Heart left ventricle (tissue), 16 donors: ENCODE data around the gene TPRA1. TPM values are rescaled to one million over a fixed set of nuclear protein-coding genes. Genes with fewer than 3 reads are reported as not detected.

Source experiments
- ATAC-seq, 4 donors: fragments of 200-7000 bp; cut with Tn5 transposase; one replicate each; pipeline ENCODE4 v1.9.1; 2020 to 2022; ENCODE audit warnings: moderate library complexity in 4 of 4, mild to moderate bottlenecking in 3 of 4, moderate number of reproducible peaks in 1 of 4
- DNase-seq, 5 donors: peaks; one replicate each; pipeline ENCODE4 v3.0.0-alpha.2; 2020
- H3K27ac ChIP-seq, 12 donors: fragments of 200-600 bp; sonication (generic) in 4 of 12; one replicate each; pipeline versions ENCODE4 v1.5.0 to v1.8.0; 2016 to 2022; ENCODE audit warnings: mild to moderate bottlenecking in 2 of 12
- H3K27me3 ChIP-seq, 9 donors: fragments of 200-600 bp; sonication (generic) in 2 of 9; one replicate each; pipeline versions ENCODE4 v1.5.1 to v1.8.0; 2016 to 2022; ENCODE audit warnings: mild to moderate bottlenecking in 3 of 9
- H3K36me3 ChIP-seq, 9 donors: fragments of 200-600 bp; sonication (generic) in 2 of 9; one replicate each; pipeline versions ENCODE4 v1.5.0 to v1.8.0; 2018 to 2022; ENCODE audit warnings: mild to moderate bottlenecking in 2 of 9
- H3K4me1 ChIP-seq, 12 donors: fragments of 200-600 bp; sonication (generic) in 4 of 12; one replicate each; pipeline versions ENCODE4 v1.5.0 to v1.8.0; 2016 to 2022; ENCODE audit warnings: mild to moderate bottlenecking in 3 of 12
- H3K4me3 ChIP-seq, 12 donors: fragments of 200-600 bp; sonication (generic) in 4 of 12; one replicate each; pipeline versions ENCODE4 v1.5.0 to v1.8.0; 2017 to 2022; ENCODE audit warnings: mild to moderate bottlenecking in 9 of 12, moderate library complexity in 4 of 12
- H3K9me3 ChIP-seq, 12 donors: fragments of 200-600 bp; sonication (generic) in 4 of 12; one replicate each; pipeline versions ENCODE4 v1.5.0 to v1.8.0; 2016 to 2022; ENCODE audit warnings: mild to moderate bottlenecking in 1 of 12
- POLR2A ChIP-seq, 2 donors: fragments of 450-650 bp; IDR thresholded peaks; one replicate each; pipeline ENCODE4 v1.6.1; 2017; ENCODE audit warnings: antibody characterized with exemption in 2 of 2, mild to moderate bottlenecking in 2 of 2, moderate library complexity in 2 of 2
- WGBS, 4 donors: extraction: QIAGEN DNeasy Blood & Tissue Kit in 2 of 4; methylation state at CpG; one replicate each; pipeline versions ENCODE4 v1.1.5 to v1.1.7; 2013 to 2018; 5-methylcytosine and 5-hydroxymethylcytosine counted together
- intact Hi-C, 10 donors: fragments of 100-400 bp; cut with DNase I; formaldehyde crosslinking; loops; one replicate each; pipeline versions ENCODE4 v1.11.1 to v1.14.2; 2022
- polyA plus RNA-seq, 2 donors: library from polyadenylated mRNA; stranded (reverse); fragments of 200-250 nt; gene quantifications; one replicate each; pipeline ENCODE4 v1.2.3, GENCODE V29; 2013
- total RNA-seq, 9 donors: library from RNA; depleted of rRNA in 2 of 9; stranded (reverse); fragments of >200 nt in 2 of 9; fragmentation: NEBNext Ultra II Directional in 3 of 9; extraction: Animal tissue kit (Norgen Biotek cat#: 25700) in 3 of 9; gene quantifications; one replicate each; pipeline versions ENCODE4 v1.1.0 to v1.2.4, GENCODE V29; 2016 to 2023
- TF ChIP-seq, protein P1 (sequence below), 12 donors: fragments of 200-600 bp; sonication (generic) in 4 of 12; IDR thresholded peaks; one replicate each; pipeline versions ENCODE4 v1.5.0 to v1.8.0; 2018 to 2022; ENCODE audit warnings: antibody characterized with exemption in 12 of 12, mild to moderate bottlenecking in 5 of 12
- donor health status: ischemic (EF 13 %, LVEDD 7.1; RV severe dilation, severe dysfunction).
- donor health status: healthy with polysubstance abuse.
- donor health status: DM: no; HTN: yes; CAD: no.
- donor health status: DM: no; HTN: no; CAD: no.
- donor health status: ischemic (EF 25% LVEDD 6.9; RV normal size, moderate dysfunction).
- donor health status: ischemic (EF 25% LVEDD 5.7; RV mildly dilated, moderate dysfunction).
- donor health status: healthy.
- donor health status: DM: yes; HTN: yes; CAD: no.
- donor health status: ischemic (EF 35%, LVEDD 5.7; RV mildly dilated, moderate dysfunction).
- donor health status: nonischemic (EF 11% LVEDD 7.7; RV severe dilation, severe dysfunction).
- donor health status: DM: yes; HTN: yes; CAD: no.
- donor health status: PGD.
- donor health status: ischemic (EF 29% LVEDD 5.4; RV normal size, mild dysfunction).
- donor health status: nonischemic (EF 23%, LVEDD 6.1; RV moderate dilation, normal function).

The TPRA1 gene
- total and polyA plus RNA-seq, 11 donors: 13.4 to 29.0 (median 20.4) TPM

DNA sequence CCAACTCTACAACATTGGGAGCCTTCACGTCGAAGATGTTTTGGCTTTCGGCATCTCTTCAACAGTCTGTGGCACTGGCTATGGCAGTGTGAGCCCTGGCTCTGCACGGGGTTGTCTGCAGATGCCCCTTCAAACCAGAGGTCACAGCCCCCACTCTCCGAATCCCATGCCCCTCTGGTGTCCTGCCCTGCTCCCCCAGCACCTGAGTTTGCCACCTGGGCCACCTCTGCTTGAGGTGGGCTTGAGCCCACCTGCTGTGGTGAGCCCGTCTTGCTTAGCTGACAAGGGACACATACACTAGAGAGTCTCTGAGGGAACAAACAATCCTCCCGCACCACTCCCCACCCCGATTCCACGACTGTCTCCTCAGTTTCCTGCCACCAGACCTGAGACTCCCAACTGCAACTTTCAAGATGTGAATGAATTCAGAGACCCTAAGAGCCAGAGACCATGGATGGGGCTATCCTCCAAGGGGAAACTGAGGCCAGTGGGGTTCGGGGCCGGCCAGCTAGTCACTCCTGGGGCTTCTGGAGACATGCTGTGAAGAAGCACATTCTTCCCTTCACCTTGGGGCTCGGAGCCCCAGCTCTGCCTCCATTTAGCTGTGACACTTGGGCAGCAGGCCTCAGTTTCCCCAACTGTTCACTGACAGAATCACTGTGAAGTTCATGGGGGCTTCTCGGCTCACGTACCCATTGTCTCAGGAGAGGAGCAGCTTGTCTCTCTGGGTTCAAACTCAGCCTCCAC, 44.6 kb downstream of the TPRA1 start:
- no peaks in the 10 kb centered on the region for H3K9me3 ChIP-seq
- intact Hi-C loops: loop anchor here (2.0 to 10.0 kb wide), 10 partner anchors 561 to 1024 kb away; partner anchors contain the start of genes PLXNA1 (in 6 of the 10) and CHST13 (in 5 of the 10)
- no peak overlapping the region for H3K4me3 ChIP-seq
- WGBS, 4 donors: 86 to 91% (median 88%) methylated on average over 13 to 14 of the region's 14 CpGs
- no peak for TF ChIP-seq POLR2A (IDR thresholded peaks at IDR 0.05)
- TF ChIP-seq, protein P1, sequence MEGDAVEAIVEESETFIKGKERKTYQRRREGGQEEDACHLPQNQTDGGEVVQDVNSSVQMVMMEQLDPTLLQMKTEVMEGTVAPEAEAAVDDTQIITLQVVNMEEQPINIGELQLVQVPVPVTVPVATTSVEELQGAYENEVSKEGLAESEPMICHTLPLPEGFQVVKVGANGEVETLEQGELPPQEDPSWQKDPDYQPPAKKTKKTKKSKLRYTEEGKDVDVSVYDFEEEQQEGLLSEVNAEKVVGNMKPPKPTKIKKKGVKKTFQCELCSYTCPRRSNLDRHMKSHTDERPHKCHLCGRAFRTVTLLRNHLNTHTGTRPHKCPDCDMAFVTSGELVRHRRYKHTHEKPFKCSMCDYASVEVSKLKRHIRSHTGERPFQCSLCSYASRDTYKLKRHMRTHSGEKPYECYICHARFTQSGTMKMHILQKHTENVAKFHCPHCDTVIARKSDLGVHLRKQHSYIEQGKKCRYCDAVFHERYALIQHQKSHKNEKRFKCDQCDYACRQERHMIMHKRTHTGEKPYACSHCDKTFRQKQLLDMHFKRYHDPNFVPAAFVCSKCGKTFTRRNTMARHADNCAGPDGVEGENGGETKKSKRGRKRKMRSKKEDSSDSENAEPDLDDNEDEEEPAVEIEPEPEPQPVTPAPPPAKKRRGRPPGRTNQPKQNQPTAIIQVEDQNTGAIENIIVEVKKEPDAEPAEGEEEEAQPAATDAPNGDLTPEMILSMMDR (IDR thresholded peaks at IDR 0.05): no peak
- DNase-seq: peak in 1 of 5 donors; percentile 11
- H3K36me3 ChIP-seq: no peaks in the 10 kb centered on the region
- peaks cover 0 to 16% (median 5%) of the 10 kb centered on the region in 12 donors for H3K4me1 ChIP-seq
- no peak for ATAC-seq
- H3K27me3 ChIP-seq: no peaks in the 10 kb centered on the region
- peak overlapping the region in 5 of 12 donors; percentile 78 to 89 (median 85) for H3K27ac ChIP-seq

DNA sequence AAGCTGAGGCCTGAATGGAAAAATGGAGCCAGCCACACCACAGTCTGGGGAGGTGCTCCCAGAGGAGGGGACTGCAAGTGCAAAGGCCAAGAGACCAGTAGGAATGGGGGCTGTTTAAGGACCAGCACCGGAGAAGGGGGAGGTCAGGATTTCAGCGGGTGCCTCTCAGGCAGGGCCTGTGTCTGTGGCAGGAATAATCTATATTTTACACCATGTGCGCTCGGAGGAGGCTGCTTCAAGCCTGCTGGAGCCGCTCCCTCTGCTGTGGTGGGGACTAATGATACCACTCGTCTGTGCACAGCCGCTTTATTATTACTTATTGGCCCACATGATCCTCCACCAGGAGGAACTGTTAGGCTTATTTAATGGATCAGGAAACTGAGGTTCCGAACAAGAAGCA, 45.3 kb downstream of the TPRA1 start:
- Histone ChIP-seq H3K9me3 (no peaks in the 10 kb centered on the region), H3K36me3 (no peaks in the 10 kb centered on the region), H3K27me3 (no peaks in the 10 kb centered on the region), H3K4me1 (peaks cover 0 to 16% (median 5%) of the 10 kb centered on the region in 12 donors), H3K4me3 (no peak overlapping the region), H3K27ac (no peak overlapping the region)
- intact Hi-C loops: loop anchor here (5.0 to 10.0 kb wide), 9 partner anchors 560 to 1023 kb away; partner anchors contain the start of genes PLXNA1 (in 6 of the 10) and CHST13 (in 5 of the 10)
- no peak for DNase-seq
- ATAC-seq: no peak
- TF ChIP-seq POLR2A (IDR thresholded peaks at IDR 0.05): no peak
- TF ChIP-seq, protein P1 (IDR thresholded peaks at IDR 0.05): no peak
- 89 to 94% (median 92%) methylated on average over 8 of the region's 8 CpGs for WGBS, 4 donors

DNA sequence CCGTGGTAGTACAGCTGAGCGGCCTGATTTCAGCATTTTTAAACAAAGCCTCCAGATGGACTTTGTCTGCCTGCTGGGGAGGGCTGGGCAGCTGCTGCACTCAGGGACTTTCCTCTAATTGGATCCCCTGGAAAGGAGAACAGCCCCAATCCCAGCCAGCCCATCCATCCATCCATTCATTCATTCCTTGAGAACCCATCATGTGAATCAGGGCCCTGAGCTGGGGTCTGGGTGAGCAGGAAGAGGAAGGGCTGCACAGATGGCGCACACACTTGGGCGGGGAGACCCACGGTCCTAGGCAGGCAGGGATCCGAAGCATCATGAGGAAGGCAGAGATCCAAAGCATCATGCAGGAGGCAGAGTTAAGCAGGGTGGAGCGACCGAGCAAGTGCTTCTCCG, 45.7 kb downstream of the TPRA1 start:
- DNase-seq: no peak
- Histone ChIP-seq H3K36me3 (no peaks in the 10 kb centered on the region), H3K4me3 (no peak overlapping the region), H3K27ac (no peak overlapping the region), H3K27me3 (no peaks in the 10 kb centered on the region), H3K9me3 (no peaks in the 10 kb centered on the region), H3K4me1 (peaks cover 0 to 16% (median 5%) of the 10 kb centered on the region in 12 donors)
- WGBS, 4 donors: 75 to 87% (median 83%) methylated on average over 9 of the region's 9 CpGs
- intact Hi-C loops: loop anchor here (5.0 to 10.0 kb wide), 10 partner anchors 560 to 1023 kb away; partner anchors contain the start of genes CHST13 (in 6 of the 10) and PLXNA1 (in 6 of the 10)
- ATAC-seq: no peak
- TF ChIP-seq, protein P1 (IDR thresholded peaks at IDR 0.05): no peak
- TF ChIP-seq POLR2A (IDR thresholded peaks at IDR 0.05): no peak

DNA sequence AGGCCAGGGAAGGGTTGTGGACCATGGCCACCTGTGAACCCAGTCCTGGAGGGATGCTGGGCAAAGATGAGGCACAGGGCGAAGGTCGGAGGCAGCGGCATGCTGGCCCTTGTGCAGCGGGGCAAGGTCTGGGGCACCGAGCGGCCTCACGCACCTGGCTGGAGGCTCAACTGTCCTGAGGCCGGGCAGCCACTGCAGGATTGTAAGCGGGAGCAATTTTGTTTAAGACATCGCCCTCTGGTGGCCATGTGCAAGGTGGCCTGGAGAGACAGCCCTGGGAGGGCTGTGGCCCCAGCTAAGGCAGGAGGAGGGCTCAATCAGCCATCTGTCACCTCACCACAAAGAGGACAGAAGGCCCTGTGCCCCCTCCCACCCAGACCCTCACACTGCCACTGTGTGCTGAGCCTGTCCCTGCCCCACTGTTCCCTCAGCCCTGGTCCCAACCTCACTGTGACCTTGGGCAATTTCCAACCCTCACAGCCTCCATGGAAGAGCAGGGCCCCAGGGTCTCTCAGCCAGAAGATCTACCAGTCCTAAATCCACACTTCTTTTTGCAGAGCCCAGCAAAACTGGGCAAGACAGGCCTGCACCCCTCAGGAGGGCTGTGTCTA, 46.2 kb downstream of the TPRA1 start:
- peaks cover 0 to 16% (median 5%) of the 10 kb centered on the region in 12 donors for H3K4me1 ChIP-seq
- intact Hi-C loops: loop anchor here in 9 of 10 donors (5.0 to 10.0 kb wide), 8 partner anchors 559 to 1022 kb away; partner anchors contain the start of genes CHST13 (in 5 of the 9) and PLXNA1 (in 5 of the 9)
- peak in 3 of 4 donors; percentile 44 to 58 (median 46) for ATAC-seq
- 33 to 42% (median 40%) methylated on average over 10 of the region's 10 CpGs for WGBS, 4 donors
- no peaks in the 10 kb centered on the region for H3K27me3 ChIP-seq
- no peak overlapping the region for H3K4me3 ChIP-seq
- TF ChIP-seq POLR2A (IDR thresholded peaks at IDR 0.05): no peak
- TF ChIP-seq, protein P1 (IDR thresholded peaks at IDR 0.05): peak; percentile 68 to 85 (median 76)
- H3K9me3 ChIP-seq: no peaks in the 10 kb centered on the region
- no peaks in the 10 kb centered on the region for H3K36me3 ChIP-seq
- DNase-seq: peak; percentile 61 to 81 (median 76)
- H3K27ac ChIP-seq: no peak overlapping the region
